AG09319 (cell line): ENCODE results near the gene L3MBTL4.
"Not testable (repeated sequence)": the region's sequence is repeated elsewhere in the genome, so short reads cannot be mapped to it uniquely, and the experiment has no call there.

ENCODE experiments used
- DNase-seq: peaks from one replicate; pipeline ENCODE4 v3.0.0-alpha.2; 2010; ENCODE audit warnings: low read depth; ENCODE audit errors: extremely low read depth
- TF ChIP-seq, protein P1 (sequence below): IDR thresholded peaks from 2 replicates; pipeline ENCODE4 v1.5.1; 2011; ENCODE audit warnings: low read depth, mild to moderate bottlenecking, inconsistent platforms, low read length, moderate library complexity

The L3MBTL4 gene

GRCh38 chr18:6269660-6270332 is 144.9 kb downstream of the L3MBTL4 start:
- TF ChIP-seq, protein P1, sequence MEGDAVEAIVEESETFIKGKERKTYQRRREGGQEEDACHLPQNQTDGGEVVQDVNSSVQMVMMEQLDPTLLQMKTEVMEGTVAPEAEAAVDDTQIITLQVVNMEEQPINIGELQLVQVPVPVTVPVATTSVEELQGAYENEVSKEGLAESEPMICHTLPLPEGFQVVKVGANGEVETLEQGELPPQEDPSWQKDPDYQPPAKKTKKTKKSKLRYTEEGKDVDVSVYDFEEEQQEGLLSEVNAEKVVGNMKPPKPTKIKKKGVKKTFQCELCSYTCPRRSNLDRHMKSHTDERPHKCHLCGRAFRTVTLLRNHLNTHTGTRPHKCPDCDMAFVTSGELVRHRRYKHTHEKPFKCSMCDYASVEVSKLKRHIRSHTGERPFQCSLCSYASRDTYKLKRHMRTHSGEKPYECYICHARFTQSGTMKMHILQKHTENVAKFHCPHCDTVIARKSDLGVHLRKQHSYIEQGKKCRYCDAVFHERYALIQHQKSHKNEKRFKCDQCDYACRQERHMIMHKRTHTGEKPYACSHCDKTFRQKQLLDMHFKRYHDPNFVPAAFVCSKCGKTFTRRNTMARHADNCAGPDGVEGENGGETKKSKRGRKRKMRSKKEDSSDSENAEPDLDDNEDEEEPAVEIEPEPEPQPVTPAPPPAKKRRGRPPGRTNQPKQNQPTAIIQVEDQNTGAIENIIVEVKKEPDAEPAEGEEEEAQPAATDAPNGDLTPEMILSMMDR = no peak
- no peak for DNase-seq

DNA sequence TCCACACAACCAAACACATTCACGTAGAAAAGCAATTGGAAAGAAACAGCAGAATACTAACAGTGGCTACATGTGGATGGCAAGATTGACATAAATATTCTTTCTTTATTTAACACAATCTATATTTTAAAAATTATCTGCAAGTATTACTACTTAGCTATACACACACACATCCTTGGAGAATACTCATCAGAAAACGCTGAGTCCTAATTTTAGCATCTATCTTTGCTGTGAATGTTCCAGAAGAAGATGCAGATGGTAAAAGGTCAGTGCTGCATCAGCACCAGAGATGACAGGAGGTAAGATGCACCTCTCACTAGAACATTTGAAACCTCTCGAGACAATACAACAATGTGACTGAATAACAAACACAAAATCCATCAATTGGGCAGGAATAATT is 148.5 kb downstream of the L3MBTL4 start:
- TF ChIP-seq, protein P1 = no peak
- no peak for DNase-seq

DNA sequence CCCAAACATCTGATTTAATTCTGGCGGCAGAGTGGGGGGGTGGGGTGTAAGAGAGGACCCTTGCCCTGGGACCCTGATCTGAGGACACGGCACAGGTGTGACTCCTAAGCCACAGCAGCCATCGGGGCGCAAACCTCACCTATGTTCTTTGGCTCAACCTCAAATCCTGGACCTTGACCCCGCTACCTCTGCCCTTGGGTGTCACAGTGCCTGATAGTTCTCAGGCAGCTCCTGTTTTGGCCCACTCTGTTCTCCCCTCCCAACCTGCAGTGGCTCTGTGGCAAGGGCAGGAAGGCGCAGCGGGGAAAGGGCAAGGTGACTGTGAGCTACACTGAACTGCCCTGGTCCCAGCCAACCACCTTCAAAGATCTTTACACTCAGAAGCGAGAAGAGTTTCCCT is 152.8 kb downstream of the L3MBTL4 start:
- TF ChIP-seq, protein P1 = no peak
- DNase-seq = no peak

DNA sequence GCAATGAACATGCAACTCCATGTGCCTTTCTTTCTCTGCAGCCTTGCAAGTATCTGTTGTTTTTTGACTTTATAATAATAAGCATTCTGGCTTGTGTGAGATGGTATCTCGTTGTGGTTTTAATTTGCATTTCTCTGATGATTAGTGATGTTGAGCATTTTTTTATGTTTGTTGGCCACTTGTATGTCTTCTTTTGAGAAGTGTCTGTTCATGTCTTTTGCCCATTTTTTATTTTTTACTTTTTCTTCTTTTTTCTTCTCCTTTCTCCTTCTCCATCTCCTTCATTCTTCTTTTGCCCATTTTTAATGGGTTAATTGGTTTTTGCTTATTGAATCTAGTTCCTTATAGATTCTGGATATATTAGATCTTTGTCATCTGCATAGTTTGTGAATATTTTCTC is 155.4 kb downstream of the L3MBTL4 start:
- not testable (repeated sequence) for DNase-seq

GRCh38 chr18:6257950-6258349 is 156.8 kb downstream of the L3MBTL4 start:
- TF ChIP-seq, protein P1 = no peak
- no peak for DNase-seq

DNA sequence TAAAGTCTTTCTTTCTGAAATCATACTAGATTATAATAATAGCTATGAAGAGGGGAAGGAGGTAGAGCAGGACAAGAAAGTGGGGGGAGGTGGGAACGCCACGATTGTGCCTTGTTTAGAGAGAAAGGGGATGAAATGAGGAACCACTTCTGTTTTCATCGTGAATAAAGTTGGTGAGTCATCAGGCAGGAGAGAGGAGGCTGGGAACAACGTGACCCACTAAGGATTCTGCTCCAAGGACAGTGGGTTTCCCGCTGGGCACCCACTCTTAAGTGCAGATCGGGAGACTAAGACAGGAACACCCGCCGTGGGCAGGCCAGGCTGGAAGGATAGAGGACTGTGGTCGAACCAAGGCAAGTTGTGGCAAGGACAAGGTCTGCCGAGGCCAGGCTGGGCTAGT is 158.2 kb downstream of the L3MBTL4 start:
- TF ChIP-seq, protein P1 = no peak
- no peak for DNase-seq

DNA sequence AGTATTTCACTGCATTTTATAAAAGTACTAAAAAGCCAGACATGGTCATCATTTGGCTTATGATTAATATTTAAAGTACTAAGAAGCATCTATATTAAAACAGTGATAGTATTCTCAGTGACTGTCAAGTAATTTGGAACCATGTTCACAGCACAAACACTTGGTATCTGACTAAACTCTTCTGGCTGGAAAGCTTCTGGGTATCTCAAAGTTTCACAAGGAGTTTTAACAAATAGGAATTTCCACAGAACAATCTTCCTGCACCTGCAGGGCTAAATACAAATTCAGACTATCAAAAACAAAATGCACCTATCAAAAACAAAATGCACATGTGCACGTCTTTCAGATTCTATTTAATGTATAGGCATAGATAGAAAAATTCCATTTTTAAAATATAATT is 158.8 kb downstream of the L3MBTL4 start:
- DNase-seq = no peak
- TF ChIP-seq, protein P1 = no peak

DNA sequence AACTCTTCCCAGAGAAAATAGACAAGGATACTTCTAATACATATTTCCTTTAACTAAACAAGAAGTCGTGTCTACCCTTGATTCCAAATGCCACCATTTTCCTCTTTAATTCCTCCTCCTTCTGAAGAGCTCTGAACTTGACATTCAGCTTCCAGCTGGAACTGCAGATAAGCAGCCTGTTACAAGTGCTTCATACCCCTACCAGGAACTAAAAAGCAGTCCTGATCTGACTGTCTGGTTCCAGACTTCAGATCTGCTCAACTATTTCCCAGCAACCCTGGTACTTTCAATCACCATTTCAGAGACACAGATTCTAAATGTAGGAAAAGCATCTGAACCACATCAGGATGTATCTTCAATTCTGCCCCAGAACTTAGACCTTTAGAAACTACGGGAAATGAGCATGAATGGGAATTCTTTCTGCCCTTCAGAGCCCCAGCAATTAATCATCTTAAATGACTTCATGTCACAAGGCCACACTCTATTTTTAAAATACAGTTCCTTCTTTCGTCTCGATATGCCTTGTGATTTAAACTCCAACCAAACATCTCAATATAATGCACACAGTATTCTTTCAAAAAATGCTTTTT is 159.5 kb downstream of the L3MBTL4 start:
- TF ChIP-seq, protein P1 = no peak
- DNase-seq = no peak
